NCI-H2171 (cell line): ENCODE data around the gene OR10G3.
"Not testable (repeated sequence)": the region's sequence is repeated elsewhere in the genome, so short reads cannot be mapped to it uniquely, and the experiment has no call there.

ENCODE experiments used
- DNase-seq: peaks from one replicate; lab custom pipeline; 2025; lab: John Stamatoyannopoulos, UW

OR10G3 gene, protein sequence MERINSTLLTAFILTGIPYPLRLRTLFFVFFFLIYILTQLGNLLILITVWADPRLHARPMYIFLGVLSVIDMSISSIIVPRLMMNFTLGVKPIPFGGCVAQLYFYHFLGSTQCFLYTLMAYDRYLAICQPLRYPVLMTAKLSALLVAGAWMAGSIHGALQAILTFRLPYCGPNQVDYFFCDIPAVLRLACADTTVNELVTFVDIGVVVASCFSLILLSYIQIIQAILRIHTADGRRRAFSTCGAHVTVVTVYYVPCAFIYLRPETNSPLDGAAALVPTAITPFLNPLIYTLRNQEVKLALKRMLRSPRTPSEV

GRCh38 chr14:21579976-21580375 lies at the start of gene OR10G3:
OR10G3 (minus strand) TSS chr14:21580076; CDS start chr14:21570744, 9,332 bp downstream.
- DNase-seq, result no peak

DNA sequence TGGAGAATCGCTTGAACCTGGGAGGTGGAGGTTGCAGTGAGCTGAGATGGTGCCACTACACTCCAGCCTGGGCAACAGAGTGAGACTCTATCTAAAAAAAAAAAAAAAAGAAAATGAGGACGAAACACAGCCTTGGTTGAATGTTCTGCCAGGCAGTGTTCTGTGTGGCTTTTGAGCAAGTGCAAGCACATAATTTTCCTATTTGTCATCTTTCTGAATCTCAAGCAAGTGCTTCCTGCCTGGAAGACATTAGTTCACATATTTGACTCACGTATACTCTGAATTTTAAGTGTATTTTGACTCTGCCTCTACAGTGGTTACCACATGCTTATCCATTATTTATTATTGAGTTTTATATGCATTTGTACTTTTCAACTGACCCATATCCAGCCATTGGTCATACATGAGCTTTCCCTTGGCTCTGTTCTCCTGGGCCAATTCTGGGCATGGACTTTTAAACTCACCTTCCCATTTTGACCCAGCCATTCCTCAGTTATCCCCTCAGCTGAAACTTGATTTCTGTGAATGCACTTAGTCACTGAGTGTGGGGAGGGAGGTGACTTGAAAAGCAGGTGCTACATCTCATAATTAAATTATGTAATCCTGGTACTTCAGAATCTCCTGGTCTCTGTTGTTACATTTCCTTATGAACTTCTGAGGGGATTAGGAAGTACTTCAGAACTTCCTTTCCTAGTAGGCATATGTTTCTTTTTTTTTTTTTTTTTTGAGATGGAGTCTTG lies 46.8 kb upstream of the OR10G3 start:
- DNase-seq, result no peak

GRCh38 chr14:21617614-21618013 lies 37.7 kb upstream of the OR10G3 start:
- no peak for DNase-seq

- no peak for DNase-seq
Measured at GRCh38 chr14:21614240-21614639, 34.4 kb upstream of the OR10G3 start.

DNA sequence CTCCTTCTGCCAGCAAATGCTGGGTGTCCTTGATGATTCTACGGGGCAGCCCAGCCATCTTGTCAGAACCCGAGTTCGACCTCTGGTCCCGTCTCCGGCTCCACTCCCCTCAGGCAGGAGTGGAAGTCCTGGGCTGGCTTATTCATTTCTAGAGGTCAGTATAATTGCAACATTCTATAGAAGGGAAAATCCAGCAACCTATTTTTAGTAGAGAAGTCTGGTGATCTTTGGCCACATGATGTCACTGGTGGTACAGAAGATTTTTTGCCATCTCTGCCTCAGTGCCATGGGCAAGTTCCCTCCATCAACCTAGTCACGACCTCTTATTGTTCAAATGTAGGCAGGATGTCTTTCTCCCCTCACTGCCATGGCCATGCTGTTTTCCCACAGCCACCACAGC lies 32.4 kb upstream of the OR10G3 start:
- no peak for DNase-seq

- not testable (repeated sequence) for DNase-seq
Measured at GRCh38 chr14:21602181-21602580, 22.3 kb upstream of the OR10G3 start.

DNA sequence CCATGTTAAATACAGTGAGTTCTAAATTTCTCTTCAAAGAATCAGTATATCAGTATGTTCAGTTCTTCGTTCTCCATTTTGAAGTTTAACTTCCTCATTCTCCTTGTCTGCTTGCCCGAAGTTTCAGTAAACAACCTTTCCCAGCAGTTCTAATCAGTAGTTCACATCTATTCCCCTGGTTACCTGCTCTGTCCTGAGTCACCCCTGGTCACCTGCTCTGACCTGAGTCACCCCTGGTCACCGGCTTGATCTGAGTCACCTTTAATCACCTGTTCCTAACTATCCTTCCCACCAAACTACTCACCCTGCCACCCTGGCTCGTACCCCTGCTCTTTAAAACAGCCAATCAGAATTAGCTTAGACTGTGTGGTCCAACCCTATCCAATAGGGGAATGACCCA lies 9.4 kb upstream of the OR10G3 start:
- no peak for DNase-seq

DNA sequence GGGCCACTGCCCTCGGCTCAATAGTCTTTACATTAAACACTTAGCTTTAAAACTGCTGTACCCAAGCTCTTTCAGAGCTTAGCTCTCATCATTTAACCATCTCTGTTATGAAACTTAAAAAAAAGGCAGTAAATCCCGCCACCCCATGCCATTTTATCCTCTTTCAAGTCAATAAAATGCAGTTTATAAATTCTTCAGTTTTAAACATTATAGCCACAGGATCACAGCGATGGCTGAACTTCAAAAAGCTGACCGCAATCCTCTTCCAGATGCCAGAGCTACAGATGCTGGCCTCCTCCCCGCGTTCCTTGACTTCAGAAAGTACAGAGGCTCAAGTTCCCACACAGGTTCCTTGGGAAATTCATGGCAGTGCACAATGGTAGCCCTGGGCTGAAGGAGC lies 4.2 kb downstream of the OR10G3 start:
- DNase-seq, result no peak

- no peak for DNase-seq
Measured at GRCh38 chr14:21572604-21573003, 7.3 kb downstream of the OR10G3 start.

DNA sequence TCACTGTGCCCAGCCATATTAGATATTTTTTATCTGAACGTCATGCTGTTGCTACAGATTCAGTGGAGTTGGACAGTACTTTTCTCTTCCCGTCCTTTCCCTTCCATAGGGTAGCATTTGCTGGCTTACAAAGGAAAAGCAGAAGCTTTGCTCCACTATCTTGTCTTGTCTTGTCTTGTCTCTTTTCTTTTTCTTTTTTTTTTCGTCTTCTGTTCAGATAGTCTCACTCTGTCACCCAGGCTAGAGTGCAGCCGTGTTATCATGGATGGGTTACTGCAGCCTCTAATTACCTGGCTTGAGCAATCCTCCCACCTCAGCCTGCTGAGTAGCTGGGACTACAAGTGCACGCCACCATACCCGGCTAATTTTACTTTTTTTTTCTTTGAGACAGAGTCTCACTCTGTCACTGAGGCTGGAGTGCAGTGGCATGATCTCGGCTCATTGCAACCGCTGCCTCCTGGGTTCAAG lies 21.1 kb downstream of the OR10G3 start:
- DNase-seq, result no peak

DNA sequence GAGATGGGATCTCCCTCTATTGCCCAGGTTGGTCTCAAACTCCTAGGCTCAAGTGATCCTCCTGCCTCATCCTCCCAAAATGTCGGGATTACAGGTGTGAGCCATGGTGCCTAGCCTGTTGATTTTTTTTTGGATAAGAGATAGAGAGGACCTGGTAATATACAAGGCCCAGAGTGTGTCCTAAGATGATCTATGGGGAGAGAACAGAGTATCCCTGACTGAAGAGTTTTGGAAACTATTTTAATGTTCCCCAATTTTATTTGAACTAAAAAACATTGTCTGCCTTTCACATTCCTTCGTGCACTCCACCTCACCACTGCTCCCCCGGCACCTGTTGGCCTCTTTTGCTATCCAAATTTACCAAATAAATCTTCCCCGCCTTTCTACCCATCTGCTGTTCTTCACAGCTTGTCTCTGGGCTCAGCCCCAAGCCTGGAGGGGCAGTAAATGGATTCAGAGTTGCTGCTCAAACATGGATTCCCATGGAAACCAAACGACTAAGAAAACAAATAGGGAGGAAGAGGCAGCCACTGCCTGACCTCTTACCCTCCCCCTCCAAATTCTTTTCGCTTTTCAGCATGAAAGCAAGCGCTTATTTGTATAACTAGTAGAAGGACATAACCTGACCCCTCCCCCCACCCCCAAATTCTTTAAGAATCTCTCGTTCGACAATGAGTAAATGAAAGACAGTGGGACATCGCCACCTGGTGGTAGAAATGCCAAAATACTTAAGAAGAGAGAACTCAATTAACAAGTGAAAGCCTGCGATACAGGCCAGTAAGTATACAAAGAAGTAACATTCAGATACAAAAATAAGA lies 22.6 kb downstream of the OR10G3 start:
- peak; percentile 99 for DNase-seq

DNA sequence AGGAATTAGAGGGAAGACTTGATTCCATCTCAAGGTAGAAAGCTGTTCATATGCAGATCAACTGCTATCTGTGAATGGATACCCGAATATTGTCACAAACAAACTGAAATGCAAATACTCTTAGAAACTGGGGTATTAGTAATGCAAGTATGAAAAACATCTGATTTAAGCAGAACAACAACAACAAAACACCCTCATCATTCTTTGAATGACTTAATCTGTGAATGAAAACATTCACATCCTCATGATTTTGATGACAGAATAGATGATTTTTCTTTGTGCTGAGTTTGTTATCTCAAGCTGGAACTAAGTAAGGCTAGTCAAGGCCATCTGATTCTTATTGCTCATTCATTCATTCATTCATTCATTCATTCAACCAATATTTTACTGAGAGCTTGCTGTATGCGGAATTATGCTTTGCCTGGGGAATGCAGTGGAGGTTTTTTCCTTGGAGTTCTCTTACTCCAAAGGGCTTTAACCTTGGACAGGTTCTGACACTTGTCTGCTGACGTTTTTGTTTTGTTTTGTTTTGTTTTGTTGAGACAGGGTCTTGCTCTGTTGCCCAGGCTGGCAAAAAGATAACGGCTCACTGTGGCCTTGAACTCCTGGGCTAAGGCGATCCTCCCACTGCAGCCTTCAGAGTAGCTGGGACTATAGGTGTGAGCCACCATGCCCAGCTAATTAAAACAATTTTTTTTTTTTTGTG lies 23.3 kb downstream of the OR10G3 start:
- DNase-seq, result no peak

DNA sequence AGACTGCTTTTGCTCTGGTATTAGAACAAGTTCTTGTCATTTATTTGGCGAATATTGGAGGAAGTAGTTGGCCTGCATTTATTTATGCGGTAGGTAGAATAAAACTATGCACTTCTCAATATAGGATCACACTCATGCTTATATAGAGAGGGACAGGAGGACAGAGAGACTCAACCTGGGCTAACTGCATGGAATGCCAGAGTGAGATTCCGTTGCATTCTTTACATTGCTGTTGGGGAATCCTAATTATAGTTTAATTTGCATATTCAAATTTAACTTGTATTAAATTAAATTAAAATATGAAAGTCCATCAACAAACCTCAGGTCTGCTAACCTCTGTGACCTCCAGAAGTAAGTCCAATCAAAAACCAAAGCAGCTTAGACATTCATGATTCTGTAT lies 26.6 kb downstream of the OR10G3 start:
- DNase-seq, result no peak

- DNase-seq, result not testable (repeated sequence)
Measured at GRCh38 chr14:21544588-21544987, 35.3 kb downstream of the OR10G3 start.

DNA sequence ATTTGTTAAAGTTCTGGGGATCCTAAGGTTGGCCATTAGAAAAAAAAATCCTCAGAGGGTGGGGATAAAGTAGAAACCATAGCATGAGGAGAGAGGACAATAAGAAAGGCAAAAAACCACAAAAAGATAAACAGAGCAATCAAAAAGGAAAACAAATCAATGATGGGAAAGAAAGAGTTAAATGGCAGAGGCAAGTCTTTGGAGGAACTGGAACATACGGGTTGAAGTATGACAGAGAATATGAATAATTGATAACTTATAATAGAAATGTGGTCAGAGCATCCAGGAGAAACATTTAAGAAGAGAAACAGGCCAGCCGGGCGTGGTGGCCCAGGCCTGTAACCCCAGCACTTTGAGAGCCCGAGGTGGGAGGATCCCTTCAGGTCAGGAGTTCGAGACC lies 35.9 kb downstream of the OR10G3 start:
- DNase-seq, result no peak

DNA sequence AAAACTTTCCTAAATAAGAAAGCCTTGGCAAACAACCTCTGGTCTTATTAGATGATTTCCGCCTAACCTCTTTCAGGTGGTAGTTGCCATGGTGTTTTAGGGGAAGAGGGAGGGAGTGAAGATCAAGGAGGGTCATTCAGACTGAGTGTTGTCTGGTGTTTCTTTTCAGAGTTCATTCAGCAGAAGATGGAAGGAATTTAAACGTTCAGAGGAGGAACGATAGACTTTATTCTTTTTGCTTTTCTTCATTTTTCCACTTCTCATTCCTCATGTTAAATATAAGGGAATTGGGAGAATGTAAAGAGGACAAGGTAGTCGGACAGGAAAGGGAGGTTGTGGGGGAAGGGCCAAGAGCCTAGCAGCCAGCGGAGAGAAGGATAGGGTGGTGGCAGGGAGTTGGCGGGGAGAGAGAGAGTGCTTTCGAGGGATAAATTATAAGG lies 36.3 kb downstream of the OR10G3 start:
- peak; percentile 77 for DNase-seq

GRCh38 chr14:21541413-21542074 lies 38.3 kb downstream of the OR10G3 start:
- no peak for DNase-seq

DNA sequence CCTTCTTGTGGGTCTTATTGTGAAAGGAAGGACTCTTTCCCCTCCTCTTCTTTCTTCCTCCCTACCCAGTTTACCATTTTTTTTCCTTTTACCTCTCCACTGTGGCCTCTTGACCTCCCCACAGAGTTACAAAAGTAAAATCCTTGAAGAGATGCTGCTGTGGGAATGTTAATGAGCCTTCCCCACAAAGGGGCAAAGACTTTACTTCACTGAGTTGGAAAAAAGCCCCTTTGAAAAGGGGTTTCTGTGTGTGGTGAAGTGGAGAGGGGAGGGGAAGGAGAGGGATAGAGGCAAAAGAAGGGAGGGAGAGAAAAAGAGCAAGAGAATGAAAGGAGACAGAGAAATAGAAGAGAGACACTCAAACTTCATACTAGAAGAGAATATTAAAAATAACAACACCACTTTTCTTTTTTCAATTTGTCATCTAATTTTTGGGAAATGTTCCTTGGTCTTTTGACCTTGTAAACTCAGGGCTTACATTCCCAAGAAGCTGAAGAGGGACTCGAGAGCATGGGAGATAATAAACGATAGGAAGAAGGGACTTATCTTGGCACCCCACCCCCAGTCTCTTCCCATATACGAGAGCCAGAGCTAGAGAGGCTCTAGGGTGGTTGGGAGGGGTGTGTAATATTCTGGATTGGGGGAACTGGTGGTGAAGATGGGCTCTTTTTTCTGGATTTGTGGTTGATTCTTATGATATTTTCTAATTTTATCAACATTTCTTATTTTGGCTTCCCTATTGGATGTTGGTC lies 40.5 kb downstream of the OR10G3 start:
- no peak for DNase-seq

GRCh38 chr14:21537090-21537424 lies 42.8 kb downstream of the OR10G3 start:
- no peak for DNase-seq

DNA sequence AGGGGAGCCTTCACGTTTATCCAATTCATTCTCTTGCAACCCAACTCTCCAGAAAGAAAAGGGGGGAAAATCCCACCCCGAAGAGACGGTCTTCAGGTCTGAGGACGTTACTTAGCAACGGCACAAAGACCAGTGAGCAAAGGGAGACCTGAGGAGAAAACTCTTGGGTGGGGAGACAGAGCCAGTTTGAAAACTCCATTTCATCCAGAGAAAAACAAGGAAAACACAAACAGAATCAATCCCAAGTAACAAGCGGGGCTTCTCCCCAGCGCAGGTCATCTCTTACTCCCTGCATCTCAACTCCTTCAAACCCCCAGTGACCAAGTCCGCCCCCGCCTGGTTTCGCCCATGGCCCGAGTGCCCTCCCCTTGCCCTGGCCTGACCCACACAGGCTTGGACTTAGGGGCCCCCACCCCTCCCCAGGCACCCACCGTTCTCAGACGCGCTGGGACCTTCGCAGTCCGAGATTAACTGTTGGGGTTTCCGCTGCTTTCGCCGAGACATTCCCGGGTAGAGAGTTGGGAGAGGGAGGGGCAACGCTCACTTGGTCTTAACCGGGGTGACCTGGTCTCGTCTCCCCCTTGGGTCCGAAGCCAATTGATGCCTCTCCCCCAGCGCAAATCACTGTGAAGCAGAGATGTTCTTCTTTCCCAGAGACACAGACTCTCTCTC lies 43.3 kb downstream of the OR10G3 start:
- no peak for DNase-seq
